ENCODE results near the gene CD247.

GRCh38 chr1:167412072-167412471 lies 106.3 kb downstream of the CD247 start:
- no peak for TF ChIP-seq CTCF (conservative IDR thresholded peaks at IDR 0.05; ENCODE audit: low read length)
- no peak for TF ChIP-seq EZH2phosphoT487 (IDR thresholded peaks at IDR 0.05; ENCODE audit: borderline replicate concordance)
